ENCODE measurements around the gene MAP1S.

DNA sequence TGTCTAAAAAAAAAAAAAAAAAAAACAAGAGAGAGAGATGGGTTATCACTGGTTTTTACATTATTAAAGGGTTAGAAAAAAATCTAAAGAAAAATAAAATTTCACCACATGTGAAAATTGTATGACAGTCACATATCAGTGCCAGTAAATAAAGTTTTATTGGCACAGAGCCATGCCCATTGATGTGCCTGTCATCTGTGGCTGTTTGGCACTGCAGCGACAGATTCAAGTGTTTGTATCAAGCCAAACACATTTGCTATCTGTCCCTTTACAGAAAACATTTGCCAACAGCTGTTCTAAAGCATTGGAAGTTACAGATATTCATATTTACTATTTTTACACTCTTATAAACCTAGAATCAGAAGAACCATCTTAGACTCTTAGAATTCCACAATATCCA is 48.3 kb downstream of the MAP1S start:
- TF ChIP-seq CTCF (IDR thresholded peaks at IDR 0.05; ENCODE audit: low read depth, low read length) (no peak), EZH2phosphoT487 (IDR thresholded peaks at IDR 0.05; ENCODE audit: low read depth) (no peak)
